Stomach (tissue), 9 donors: Measurements from ENCODE around the gene OR6K2. TPM values are rescaled to one million over a fixed set of nuclear protein-coding genes. Genes with fewer than 3 reads are reported as not detected.
A peak's percentile ranks its signal among the peaks of the same experiment; 100 is the strongest.
"Not testable (repeated sequence)": the region's sequence is repeated elsewhere in the genome, so short reads cannot be mapped to it uniquely, and the experiment has no call there.

Experiments used
- DNase-seq, 2 donors: peaks; one replicate each; pipeline versions ENCODE4 v3.0.0 to v3.0.0-alpha.2; 2013 to 2019
- H3K27ac ChIP-seq, 5 donors: fragments of 200-600 bp in 4 of 5; sonication (generic) in 4 of 5; one replicate each; pipeline ENCODE4 v1.5.1; 2013 to 2019; ENCODE audit warnings: mild to moderate bottlenecking in 1 of 5, moderate library complexity in 1 of 5
- H3K27me3 ChIP-seq, 3 donors: fragments of 200-600 bp; sonication (generic); one replicate each; pipeline ENCODE4 v1.5.1; 2017 to 2019; ENCODE audit warnings: mixed run types in 1 of 3
- H3K36me3 ChIP-seq, 4 donors: fragments of 200-600 bp; sonication (generic); 1 replicate in 3 of 4; 2 replicates in 1 of 4; pipeline ENCODE4 v1.5.1; 2016 to 2019
- H3K4me1 ChIP-seq, 4 donors: fragments of 200-600 bp; sonication (generic); one replicate each; pipeline ENCODE4 v1.5.1; 2016 to 2019
- H3K4me3 ChIP-seq, 4 donors: fragments of 200-600 bp; sonication (generic) in 3 of 4; one replicate each; pipeline ENCODE4 v1.5.1; 2016 to 2019; ENCODE audit warnings: mild to moderate bottlenecking in 1 of 4
- H3K9me3 ChIP-seq, 4 donors: fragments of 200-600 bp; sonication (generic); one replicate each; pipeline ENCODE4 v1.5.1; 2016 to 2019
- CTCF ChIP-seq, 7 experiments: fragments of 450-650 bp in 4 of 7; fragments of 200-600 bp in 3 of 7; sonication (generic) in 3 of 7; IDR thresholded peaks; one replicate each; pipeline ENCODE4 v1.5.1; 2016 to 2019; ENCODE audit warnings: antibody characterized with exemption in 7 of 7, control low read depth in 2 of 7, mild to moderate bottlenecking in 1 of 7
- EP300 ChIP-seq: sonication (generic); formaldehyde crosslinking; IDR thresholded peaks from one replicate; pipeline ENCODE4 v1.6.1; 2017; ENCODE audit warnings: antibody characterized with exemption
- POLR2A ChIP-seq, 4 donors: fragments of 450-650 bp; IDR thresholded peaks; one replicate each; pipeline ENCODE4 v1.6.1; 2016; ENCODE audit warnings: antibody characterized with exemption in 4 of 4, control low read depth in 2 of 4, mild to moderate bottlenecking in 1 of 4, moderate library complexity in 1 of 4
- POLR2AphosphoS5 ChIP-seq, 3 donors: sonication (generic); formaldehyde crosslinking; IDR thresholded peaks; one replicate each; pipeline ENCODE4 v1.6.1; 2016; ENCODE audit warnings: antibody characterized with exemption in 3 of 3
- WGBS, 5 donors: extraction: QIAGEN DNeasy Blood & Tissue Kit in 3 of 5; methylation state at CpG; one replicate each; pipeline versions ENCODE4 v1.1.5 to v1.1.7; 2013 to 2018; 5-methylcytosine and 5-hydroxymethylcytosine counted together
- intact Hi-C: fragments of 100-400 bp; cut with DNase I; formaldehyde crosslinking; loops from one replicate; pipeline ENCODE4 v1.15.1; 2023; ENCODE audit warnings: low total_unique reads
- polyA plus RNA-seq, 3 donors: library from polyadenylated mRNA; stranded (reverse); fragments of 200-250 nt; gene quantifications; one replicate each; pipeline ENCODE4 v1.2.3, GENCODE V29; 2013
- total RNA-seq, 5 donors: library from RNA; depleted of rRNA; stranded (reverse); fragments of >200 nt; gene quantifications; one replicate each; pipeline versions ENCODE4 v1.1.0 to v1.2.3, GENCODE V29; 2014 to 2016
- donor health status: healthy with polysubstance abuse.
- donor health status: Bipolar disorder and iron deficiency.
- donor health status: healthy.

OR6K2 gene
- total and polyA plus RNA-seq, 8 donors: not detected

DNA sequence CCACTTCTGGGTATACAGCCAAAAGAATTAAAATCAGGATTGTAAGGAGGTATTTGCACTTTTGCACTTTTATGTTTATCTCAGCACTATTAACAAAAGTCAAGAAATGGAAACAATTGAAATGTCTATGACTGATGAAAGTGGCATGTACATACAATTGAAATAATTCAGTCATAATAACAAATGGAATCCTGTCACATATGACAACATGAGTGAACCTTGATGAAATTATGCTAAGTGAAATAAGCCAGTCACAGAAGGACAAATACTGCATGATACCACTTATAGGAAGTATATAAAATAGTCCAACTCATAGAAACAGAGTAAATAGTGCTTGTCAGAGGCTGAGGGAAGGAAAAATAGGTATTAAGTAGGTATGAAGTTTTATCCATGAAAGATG is 10.6 kb downstream of the OR6K2 start:
- DNase-seq: no peak
- Histone ChIP-seq H3K27me3 (no peaks in the 10 kb centered on the region), H3K27ac (no peak overlapping the region), H3K9me3 (no peaks in the 10 kb centered on the region), H3K36me3 (no peaks in the 10 kb centered on the region), H3K4me1 (no peaks in the 10 kb centered on the region), H3K4me3 (no peak overlapping the region)
- TF ChIP-seq CTCF (IDR thresholded peaks at IDR 0.05): no peak
- no peak for TF ChIP-seq EP300
- TF ChIP-seq POLR2A (IDR thresholded peaks at IDR 0.05): no peak
- TF ChIP-seq POLR2AphosphoS5 (IDR thresholded peaks at IDR 0.05): no peak
- intact Hi-C loops: no loop called here

GRCh38 chr1:158689110-158689509 is 11.3 kb downstream of the OR6K2 start:
- H3K27me3 ChIP-seq: no peaks in the 10 kb centered on the region
- H3K27ac ChIP-seq: no peak overlapping the region
- intact Hi-C loops: no loop called here
- WGBS, 5 donors: 27 to 53% (median 50%) methylated on average over 1 of the region's 1 CpG
- no peak for TF ChIP-seq POLR2A (IDR thresholded peaks at IDR 0.05)
- no peak for TF ChIP-seq EP300
- no peaks in the 10 kb centered on the region for H3K4me1 ChIP-seq
- no peaks in the 10 kb centered on the region for H3K9me3 ChIP-seq
- H3K4me3 ChIP-seq: no peak overlapping the region
- H3K36me3 ChIP-seq: no peaks in the 10 kb centered on the region
- DNase-seq: peak in 1 of 2 donors; percentile 4

DNA sequence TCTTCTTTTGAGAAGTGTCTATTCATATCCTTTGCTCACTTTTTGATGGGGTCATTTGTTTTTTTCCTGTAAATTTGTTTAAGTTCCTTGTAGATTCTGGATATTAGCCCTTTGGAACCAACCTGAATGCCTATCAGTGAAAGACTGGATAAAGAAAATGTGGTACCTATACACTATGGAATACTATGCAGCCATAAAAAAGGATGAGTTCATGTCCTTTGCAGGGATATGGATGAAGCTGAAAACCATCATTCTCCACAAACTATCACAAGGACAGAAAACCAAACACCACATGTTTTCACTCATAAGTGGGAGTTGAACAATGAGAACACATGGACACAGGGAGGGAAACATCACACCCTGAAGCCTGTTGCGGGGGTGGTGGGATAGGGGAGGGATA is 12.1 kb downstream of the OR6K2 start:
- H3K4me1 ChIP-seq, H3K27me3 ChIP-seq, H3K27ac ChIP-seq, H3K36me3 ChIP-seq, H3K4me3 ChIP-seq, H3K9me3 ChIP-seq, DNase-seq, intact Hi-C loops: not testable (repeated sequence)
- WGBS, 5 donors: 87 to 96% (median 92%) methylated on average over 1 of the region's 1 CpG

GRCh38 chr1:158687037-158687436 is 13.4 kb downstream of the OR6K2 start:
- Histone ChIP-seq H3K27me3 (no peaks in the 10 kb centered on the region), H3K36me3 (no peaks in the 10 kb centered on the region), H3K4me1 (no peaks in the 10 kb centered on the region), H3K27ac (no peak overlapping the region), H3K4me3 (no peak overlapping the region), H3K9me3 (no peaks in the 10 kb centered on the region)
- no peak for DNase-seq
- no peak for TF ChIP-seq EP300
- TF ChIP-seq POLR2A (IDR thresholded peaks at IDR 0.05): no peak
- intact Hi-C loops: no loop called here

DNA sequence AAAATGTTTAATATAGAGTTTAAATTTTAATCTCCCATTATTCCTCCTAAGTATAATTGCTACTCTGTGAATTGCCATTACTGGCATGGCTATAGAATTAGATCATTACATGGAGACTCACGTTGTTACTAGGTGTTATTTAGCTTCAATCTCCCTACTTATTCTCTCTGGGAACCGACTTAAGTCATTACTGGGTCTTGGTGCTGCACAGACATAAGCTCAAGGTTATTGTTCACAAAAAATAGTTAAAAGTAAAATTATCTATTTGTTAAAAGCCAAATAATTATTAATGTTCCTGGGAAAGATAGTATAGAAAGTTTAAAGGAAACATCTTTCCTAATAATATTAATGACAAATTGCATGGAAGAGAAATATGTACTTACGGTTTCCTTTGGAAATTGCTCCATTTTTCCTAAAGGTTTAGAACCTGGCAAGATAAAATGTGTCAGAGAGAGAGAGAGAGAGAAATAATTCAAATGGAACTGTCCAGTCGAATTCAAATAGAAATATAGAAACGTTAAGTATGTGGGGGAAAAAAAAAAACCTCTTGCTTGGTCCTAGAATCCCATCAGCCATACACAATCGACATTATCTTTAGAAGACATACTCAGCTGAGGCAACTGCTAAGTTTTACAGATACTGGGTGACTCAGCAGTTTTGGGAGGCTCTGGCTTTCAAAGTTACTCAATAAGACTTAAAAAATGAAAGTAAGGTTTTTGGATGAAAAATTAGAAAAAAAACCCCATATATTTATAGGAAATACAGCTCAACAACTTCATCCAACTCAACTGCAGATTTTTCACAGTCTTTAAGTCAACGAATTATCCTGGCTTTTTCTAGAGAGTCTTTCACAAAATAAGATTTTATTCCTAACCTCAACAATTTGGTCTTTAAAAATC is 14.1 kb downstream of the OR6K2 start, which contains the start of gene SPTA1:
Gene SPTA1, minus strand, starts transcription at position 605 of the 899 bp plus-strand sequence. Its CDS starts 198 bp downstream, at position 407.
- intact Hi-C loops: no loop called here
- H3K36me3 ChIP-seq: no peaks in the 10 kb centered on the region
- TF ChIP-seq CTCF (IDR thresholded peaks at IDR 0.05) (no peak), EP300 (no peak), POLR2A (IDR thresholded peaks at IDR 0.05) (no peak), POLR2AphosphoS5 (IDR thresholded peaks at IDR 0.05) (no peak)
- H3K27ac ChIP-seq: no peak within 1 kb of the TSS
- H3K9me3 ChIP-seq: no peaks in the 10 kb centered on the region
- WGBS, 5 donors: 58 to 68% (median 66%) methylated on average over 7 of the region's 7 CpGs
- H3K4me1 ChIP-seq: no peaks in the 10 kb centered on the region
- H3K4me3 ChIP-seq: no peak within 1 kb of the TSS
- peak in 1 of 2 donors; percentile 8 for DNase-seq
- H3K27me3 ChIP-seq: no peaks in the 10 kb centered on the region

GRCh38 chr1:158685085-158685484 is 15.4 kb downstream of the OR6K2 start:
- WGBS, 5 donors: 51 to 60% (median 54%) methylated on average over 7 of the region's 7 CpGs
- Histone ChIP-seq H3K36me3 (no peaks in the 10 kb centered on the region), H3K27me3 (no peaks in the 10 kb centered on the region), H3K4me3 (no peak overlapping the region), H3K9me3 (no peaks in the 10 kb centered on the region), H3K4me1 (no peaks in the 10 kb centered on the region), H3K27ac (no peak overlapping the region)
- intact Hi-C loops: no loop called here
- DNase-seq: no peak
- TF ChIP-seq POLR2A (IDR thresholded peaks at IDR 0.05) (no peak), CTCF (IDR thresholded peaks at IDR 0.05) (no peak), EP300 (no peak), POLR2AphosphoS5 (IDR thresholded peaks at IDR 0.05) (no peak)
